Activated B cell treated with CpG ODN at 0.5 μM for 24 hours (primary cell): Measurements from ENCODE around the gene NOS1AP. TPM values are rescaled to one million over a fixed set of nuclear protein-coding genes. Genes with fewer than 3 reads are reported as not detected.

ENCODE experiments used
- ATAC-seq: fragments of 200-7000 bp; cut with Tn5 transposase; one replicate; pipeline ENCODE4 v1.10.0; 2021; ENCODE audit warnings: low read depth, mild to moderate bottlenecking, moderate library complexity
- CTCF ChIA-PET: fragments of 350-600 bp; sonication (Branson Sonifier 250); formaldehyde crosslinking; loops from one replicate; lab custom pipeline; 2021; ENCODE audit warnings: antibody characterized with exemption; lab: Charles Lee
- POLR2A ChIA-PET: fragments of 350-600 bp; sonication (Branson Sonifier 250); formaldehyde crosslinking; loops from one replicate; lab custom pipeline; 2021; ENCODE audit warnings: antibody characterized with exemption; lab: Charles Lee
- DNase-seq: peaks from one replicate; pipeline ENCODE4 v3.0.0; 2022
- H3K27ac Mint-ChIP-seq: one replicate; pipeline ENCODE4 v1.8.0; 2020; ENCODE audit warnings: mixed read lengths
- H3K27me3 Mint-ChIP-seq: one replicate; pipeline ENCODE4 v1.8.0; 2021; ENCODE audit warnings: mixed read lengths
- H3K36me3 Mint-ChIP-seq: one replicate; pipeline ENCODE4 v1.8.0; 2021; ENCODE audit warnings: low read depth, mixed read lengths
- H3K4me1 Mint-ChIP-seq: one replicate; pipeline ENCODE4 v1.8.0; 2021; ENCODE audit warnings: mixed read lengths
- H3K4me3 Mint-ChIP-seq: one replicate; pipeline ENCODE4 v1.8.0; 2020; ENCODE audit warnings: mild to moderate bottlenecking, mixed read lengths
- H3K9me3 Mint-ChIP-seq: one replicate; pipeline ENCODE4 v1.8.0; 2020; ENCODE audit warnings: mixed read lengths
- intact Hi-C: fragments of 100-400 bp; cut with micrococcal nuclease; formaldehyde crosslinking; loops from one replicate; pipeline ENCODE4 v1.15.1; 2024
- total RNA-seq: library from RNA; stranded (reverse); gene quantifications from 2 replicates; pipeline ENCODE4 v1.2.3, GENCODE V29; 2022
- TF ChIP-seq, protein P1 (sequence below): fragments of 200-600 bp; IDR thresholded peaks from one replicate; pipeline ENCODE4 v1.8.0; 2022; ENCODE audit warnings: antibody characterized with exemption, mild to moderate bottlenecking

Gene NOS1AP
- total RNA-seq, 1 donor from 2014 or later = not detected

- ChIA-PET POLR2A (no interaction called here), CTCF (no interaction called here)
- no peaks in the 10 kb centered on the region for H3K4me1 Mint-ChIP-seq
- no peak for ATAC-seq
- TF ChIP-seq, protein P1, sequence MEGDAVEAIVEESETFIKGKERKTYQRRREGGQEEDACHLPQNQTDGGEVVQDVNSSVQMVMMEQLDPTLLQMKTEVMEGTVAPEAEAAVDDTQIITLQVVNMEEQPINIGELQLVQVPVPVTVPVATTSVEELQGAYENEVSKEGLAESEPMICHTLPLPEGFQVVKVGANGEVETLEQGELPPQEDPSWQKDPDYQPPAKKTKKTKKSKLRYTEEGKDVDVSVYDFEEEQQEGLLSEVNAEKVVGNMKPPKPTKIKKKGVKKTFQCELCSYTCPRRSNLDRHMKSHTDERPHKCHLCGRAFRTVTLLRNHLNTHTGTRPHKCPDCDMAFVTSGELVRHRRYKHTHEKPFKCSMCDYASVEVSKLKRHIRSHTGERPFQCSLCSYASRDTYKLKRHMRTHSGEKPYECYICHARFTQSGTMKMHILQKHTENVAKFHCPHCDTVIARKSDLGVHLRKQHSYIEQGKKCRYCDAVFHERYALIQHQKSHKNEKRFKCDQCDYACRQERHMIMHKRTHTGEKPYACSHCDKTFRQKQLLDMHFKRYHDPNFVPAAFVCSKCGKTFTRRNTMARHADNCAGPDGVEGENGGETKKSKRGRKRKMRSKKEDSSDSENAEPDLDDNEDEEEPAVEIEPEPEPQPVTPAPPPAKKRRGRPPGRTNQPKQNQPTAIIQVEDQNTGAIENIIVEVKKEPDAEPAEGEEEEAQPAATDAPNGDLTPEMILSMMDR = no peak
- peaks cover 9% of the 10 kb centered on the region for H3K27me3 Mint-ChIP-seq
- H3K27ac Mint-ChIP-seq = no peak overlapping the region
- no peak overlapping the region for H3K4me3 Mint-ChIP-seq
- no peak for DNase-seq
- intact Hi-C loops = no loop called here
- H3K36me3 Mint-ChIP-seq = no peaks in the 10 kb centered on the region
- peaks cover 4% of the 10 kb centered on the region for H3K9me3 Mint-ChIP-seq
These were observed 112.6 kb downstream of the NOS1AP start for GRCh38 chr1:162182090-162182489.

DNA sequence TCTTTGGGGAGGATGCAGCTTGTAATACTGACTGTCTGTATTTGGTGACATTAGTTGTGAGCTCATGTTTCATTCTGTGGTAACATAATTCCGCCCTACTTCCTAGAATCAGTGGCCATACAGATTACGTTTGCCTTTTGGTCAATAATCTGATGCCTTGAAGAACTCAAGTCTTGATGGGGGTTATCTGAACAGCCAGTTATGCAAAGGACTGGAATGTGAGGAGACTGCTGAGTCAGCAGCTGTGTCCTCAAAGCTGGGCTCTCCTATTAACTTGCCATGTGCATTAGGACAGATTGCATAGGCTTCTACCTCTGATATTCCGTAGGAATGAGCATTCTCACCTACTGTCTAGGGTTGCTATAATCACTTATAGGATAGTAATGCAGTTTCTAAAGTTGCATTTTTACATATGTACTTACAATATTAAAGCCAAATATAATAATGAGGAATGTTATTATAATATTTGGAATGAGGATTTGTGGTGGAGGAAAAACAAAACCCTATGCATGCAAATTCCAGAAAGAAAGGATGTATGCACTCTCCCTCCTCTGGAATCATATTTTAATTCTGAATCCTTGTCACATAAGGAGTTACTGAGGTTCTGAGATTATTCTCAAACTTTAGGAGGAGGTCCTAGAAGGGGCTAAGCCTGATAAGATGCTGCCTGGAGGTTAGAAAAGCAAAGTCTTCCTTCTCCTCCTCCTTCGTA lies 116.0 kb downstream of the NOS1AP start:
- intact Hi-C loops = no loop called here
- CTCF ChIA-PET = no interaction called here
- TF ChIP-seq, protein P1 = no peak
- DNase-seq = no peak
- POLR2A ChIA-PET = no interaction called here
- Mint-ChIP-seq H3K4me3 (no peak overlapping the region), H3K9me3 (peaks cover 4% of the 10 kb centered on the region), H3K36me3 (no peaks in the 10 kb centered on the region), H3K27me3 (peaks cover 7% of the 10 kb centered on the region), H3K27ac (no peak overlapping the region), H3K4me1 (no peaks in the 10 kb centered on the region)
- no peak for ATAC-seq

GRCh38 chr1:162186026-162186374 lies 116.5 kb downstream of the NOS1AP start:
- peaks cover 7% of the 10 kb centered on the region for H3K27me3 Mint-ChIP-seq
- ChIA-PET CTCF (no interaction called here), POLR2A (no interaction called here)
- intact Hi-C loops = no loop called here
- no peak overlapping the region for H3K27ac Mint-ChIP-seq
- no peaks in the 10 kb centered on the region for H3K4me1 Mint-ChIP-seq
- ATAC-seq = no peak
- peaks cover 4% of the 10 kb centered on the region for H3K9me3 Mint-ChIP-seq
- TF ChIP-seq, protein P1 = no peak
- no peaks in the 10 kb centered on the region for H3K36me3 Mint-ChIP-seq
- no peak overlapping the region for H3K4me3 Mint-ChIP-seq
- no peak for DNase-seq

DNA sequence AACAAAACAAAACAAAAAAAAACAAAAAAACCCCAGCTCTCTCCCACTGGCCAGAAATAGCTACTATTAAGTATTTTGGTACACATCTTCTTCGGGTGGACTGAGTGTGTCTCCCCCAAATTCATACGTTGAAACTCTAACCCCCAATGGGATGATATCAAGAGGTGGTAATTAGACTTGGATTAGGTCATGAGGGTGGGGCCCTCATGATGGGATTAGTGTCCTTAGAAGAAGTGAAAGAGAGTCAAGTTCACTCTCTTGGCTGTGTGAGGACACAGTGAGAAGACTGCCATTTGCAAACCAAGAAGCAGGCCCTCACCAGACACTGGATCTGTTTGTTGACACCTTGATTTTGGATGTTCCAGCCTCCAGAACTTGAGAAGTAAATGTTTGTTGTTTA lies 116.9 kb downstream of the NOS1AP start:
- intact Hi-C loops = no loop called here
- Mint-ChIP-seq H3K36me3 (no peaks in the 10 kb centered on the region), H3K9me3 (peaks cover 4% of the 10 kb centered on the region), H3K4me1 (no peaks in the 10 kb centered on the region), H3K27me3 (peaks cover 9% of the 10 kb centered on the region), H3K4me3 (no peak overlapping the region), H3K27ac (no peak overlapping the region)
- CTCF ChIA-PET = no interaction called here
- POLR2A ChIA-PET = no interaction called here
- TF ChIP-seq, protein P1 = no peak
- ATAC-seq (no peak), DNase-seq (no peak)

- CTCF ChIA-PET = no interaction called here
These were observed 118.3 kb downstream of the NOS1AP start for GRCh38 chr1:162187687-162188276.

More at GRCh38 chr1:162187687-162188276, 118.3 kb downstream of the NOS1AP start:
- no peak for ATAC-seq
- H3K27ac Mint-ChIP-seq = no peak overlapping the region
- intact Hi-C loops = no loop called here
- no peak for DNase-seq
- no peaks in the 10 kb centered on the region for H3K4me1 Mint-ChIP-seq
- POLR2A ChIA-PET = no interaction called here
- H3K9me3 Mint-ChIP-seq = peaks cover 4% of the 10 kb centered on the region
- H3K27me3 Mint-ChIP-seq = peaks cover 8% of the 10 kb centered on the region
- no peaks in the 10 kb centered on the region for H3K36me3 Mint-ChIP-seq
- no peak overlapping the region for H3K4me3 Mint-ChIP-seq
- TF ChIP-seq, protein P1 = no peak
